ENCODE results near the gene LARGE2.

The LARGE2 gene

DNA sequence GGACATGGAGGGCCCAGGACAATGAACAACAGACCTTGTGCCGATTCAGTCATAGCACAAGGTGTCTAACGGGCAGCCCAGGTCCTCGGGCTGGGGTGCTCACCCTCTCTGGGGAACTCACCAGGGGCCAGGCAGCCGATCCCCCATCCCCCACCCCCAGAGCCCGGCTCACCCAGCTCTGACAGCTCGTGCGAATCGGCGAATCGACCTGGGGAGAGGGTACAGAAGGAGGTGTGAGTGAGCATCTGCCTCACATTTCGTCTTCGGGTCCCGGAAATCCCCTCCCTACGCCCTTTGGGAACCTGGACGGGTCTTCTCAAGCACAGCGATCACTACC, 5.2 kb upstream of the LARGE2 start:
- DNase-seq, result no peak

DNA sequence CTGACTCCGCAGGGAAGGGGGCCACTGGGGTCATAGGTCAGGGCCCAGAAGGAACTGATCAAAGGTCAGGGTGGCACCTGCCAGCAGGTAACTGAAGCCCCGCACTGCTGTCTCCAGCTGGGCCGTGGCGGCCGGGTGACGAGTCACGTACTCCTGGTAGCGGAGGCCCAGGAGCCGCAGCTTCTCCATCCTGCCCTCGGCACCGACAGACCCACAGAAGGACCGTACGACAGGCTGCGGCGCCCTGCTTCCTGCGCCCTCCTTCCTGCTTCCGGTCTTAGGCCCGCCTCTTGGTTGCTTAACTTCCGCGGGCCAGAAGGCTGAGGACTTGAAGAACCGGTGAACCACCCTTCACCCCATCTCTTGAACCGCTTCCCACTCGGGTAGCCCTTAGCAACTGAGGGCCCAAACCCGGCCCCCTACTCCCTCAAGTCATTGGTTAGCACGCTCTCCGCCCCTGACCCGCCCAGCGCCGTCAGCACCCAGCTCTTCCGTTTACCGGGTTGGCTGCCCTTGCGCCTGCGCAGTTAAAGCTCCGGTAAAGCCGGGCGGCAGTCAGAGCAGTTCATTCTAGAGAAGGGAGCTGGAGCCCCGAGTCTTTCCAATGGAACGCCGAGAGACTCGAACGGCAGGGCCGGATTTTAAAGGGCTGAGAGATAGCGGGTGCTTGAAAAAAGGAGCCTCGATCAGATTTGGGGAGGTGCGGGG, 4.7 kb upstream of the LARGE2 start, which contains the start of gene PEX16:
PEX16 (minus strand) TSS at position 255 of the 708 bp plus-strand sequence; CDS start at position 189, 66 bp downstream.
- DNase-seq, result peak; percentile 95

DNA sequence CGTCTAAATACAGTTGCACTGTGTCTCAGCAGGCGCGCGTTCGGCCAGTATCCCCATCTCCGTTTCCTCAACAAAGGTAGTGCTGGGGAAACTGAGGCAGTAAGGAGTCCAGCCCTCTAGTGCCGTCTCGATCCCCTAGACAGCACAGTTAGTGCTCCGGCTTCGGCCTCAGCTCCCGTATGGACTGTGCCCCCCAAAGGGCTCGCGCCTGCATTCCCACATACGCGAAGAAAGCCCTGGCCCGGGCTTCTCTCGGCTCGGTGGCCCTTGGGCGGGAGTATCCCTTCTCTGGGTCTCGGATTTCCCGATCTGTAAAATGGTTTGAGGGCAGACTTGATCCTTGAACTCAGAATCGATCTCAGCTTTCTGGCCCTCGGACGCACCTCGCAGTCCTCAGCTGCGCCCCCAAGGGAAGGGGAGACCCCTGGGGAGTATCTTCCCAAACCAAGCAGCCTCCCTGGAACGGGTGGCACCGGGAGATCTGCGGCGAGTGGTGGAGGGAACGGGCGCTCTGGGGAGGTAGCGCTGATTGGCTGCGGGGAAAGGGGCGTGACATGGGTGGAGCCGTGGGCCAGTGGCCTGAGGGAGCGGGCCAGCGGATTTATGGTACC, 4.0 kb upstream of the LARGE2 start:
- DNase-seq, result peak; percentile 52

DNA sequence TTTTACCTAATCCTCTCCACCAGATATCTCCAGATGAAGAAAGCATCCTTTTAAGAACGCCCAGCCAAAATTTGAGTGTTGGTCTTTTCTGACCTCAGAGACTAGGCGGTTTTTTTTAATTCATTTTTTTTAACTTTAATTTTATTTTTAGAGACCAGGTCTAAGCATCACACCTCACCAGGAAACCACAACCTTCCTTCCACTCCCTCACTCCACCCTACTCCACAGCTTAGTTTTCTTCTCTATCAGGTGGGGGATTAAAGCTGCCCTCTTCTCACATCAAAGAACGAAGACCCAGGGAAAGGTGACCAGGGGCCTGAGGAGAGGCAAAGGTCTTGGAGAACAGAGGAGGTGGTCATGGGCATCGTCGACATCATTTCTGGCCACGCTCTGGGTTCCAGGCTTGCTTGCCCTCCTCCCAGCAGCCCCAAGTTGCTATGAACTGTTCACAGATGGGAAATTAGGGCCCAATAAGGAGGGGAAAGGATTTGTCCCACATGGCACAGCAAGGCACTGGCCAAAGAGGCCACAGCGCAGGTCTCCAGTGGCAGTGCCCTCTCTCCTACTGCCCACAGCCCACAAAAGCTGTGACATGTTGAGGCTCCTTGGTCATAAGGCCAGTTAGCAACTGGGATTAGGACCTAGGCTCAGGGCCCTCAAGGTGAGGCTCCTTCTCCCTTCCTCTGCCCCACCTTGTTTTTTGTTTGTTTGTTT, 3.3 kb upstream of the LARGE2 start:
- DNase-seq, result no peak

DNA sequence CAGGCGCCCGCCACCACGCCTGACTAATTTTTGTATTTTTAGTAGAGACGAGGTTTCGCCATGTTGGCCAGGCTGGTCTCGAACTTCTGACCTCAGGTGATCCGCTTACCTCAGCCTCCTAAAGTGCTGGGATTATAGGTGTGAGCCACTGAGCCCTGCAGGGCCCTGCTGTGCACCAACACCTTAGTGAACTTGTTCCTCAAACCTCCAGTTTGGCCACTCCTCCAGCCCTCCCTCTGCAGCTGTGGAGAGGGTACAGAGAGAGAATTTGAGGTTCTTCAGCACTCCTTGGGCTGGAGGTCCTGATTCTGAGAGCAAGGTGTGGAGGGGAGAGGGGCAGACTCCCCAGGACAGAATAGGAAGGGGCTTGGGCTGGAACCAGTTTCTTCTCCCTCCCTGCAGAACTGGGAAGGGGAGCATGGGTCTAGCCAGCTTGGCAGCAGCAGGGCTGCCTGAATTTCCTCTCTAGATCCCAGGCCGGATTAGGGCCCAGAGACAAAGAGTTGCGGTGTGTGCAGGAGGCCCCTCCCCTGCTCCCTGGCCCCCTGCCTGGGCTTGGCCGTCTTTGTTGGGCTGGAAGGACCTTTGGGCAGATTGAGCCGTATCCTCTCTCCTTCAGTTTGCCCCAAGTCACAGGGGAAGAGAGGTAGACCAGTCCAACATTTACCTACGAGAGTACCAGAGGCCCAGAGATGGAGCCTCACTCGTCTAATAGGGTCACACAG, 2.5 kb upstream of the LARGE2 start:
- DNase-seq, result no peak

DNA sequence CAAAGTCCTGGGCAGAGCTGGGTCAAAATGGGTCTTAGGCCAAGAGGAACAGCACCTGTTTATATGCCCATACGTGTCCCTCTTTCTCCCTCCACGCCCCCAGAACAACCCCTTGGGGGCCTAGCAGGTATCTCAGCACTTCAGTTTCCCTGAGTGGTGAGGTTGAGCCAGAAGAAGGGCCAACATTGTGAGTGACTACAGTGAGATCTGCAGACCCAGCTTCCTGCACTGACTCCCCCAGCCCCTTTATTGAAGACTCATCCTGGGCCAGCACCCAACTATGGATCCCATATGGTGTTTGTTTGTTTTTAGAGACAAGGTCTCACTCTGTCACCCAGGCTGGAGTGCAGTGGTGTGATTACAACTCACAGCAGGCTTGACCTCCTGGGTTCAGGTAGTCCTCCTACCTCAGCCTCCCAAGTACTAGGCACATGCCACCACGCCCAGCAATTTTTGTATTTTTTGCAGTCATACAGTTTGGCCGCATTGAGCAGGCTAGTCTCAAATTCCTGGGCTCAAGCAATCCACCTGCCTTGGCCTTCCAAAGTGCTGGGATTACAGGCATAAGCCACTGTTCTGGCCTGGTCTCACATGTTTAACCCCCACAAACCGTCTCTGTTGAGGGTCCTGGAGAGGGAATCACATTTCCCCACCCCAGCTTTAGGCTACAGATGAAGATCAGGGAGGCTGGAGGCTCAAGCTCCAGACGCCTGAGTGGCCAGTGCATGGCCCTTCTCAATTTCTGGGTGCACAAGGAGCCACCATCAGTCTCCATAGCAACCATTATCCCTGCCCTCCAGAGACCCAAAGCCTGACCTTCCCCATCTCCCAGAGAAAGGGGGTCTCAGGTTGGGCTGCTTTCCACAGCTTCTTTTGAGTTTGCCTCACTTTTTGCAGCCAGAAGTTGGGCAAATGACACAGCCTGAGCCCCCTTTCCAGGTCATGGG, 1.7 kb upstream of the LARGE2 start:
- DNase-seq, result no peak

DNA sequence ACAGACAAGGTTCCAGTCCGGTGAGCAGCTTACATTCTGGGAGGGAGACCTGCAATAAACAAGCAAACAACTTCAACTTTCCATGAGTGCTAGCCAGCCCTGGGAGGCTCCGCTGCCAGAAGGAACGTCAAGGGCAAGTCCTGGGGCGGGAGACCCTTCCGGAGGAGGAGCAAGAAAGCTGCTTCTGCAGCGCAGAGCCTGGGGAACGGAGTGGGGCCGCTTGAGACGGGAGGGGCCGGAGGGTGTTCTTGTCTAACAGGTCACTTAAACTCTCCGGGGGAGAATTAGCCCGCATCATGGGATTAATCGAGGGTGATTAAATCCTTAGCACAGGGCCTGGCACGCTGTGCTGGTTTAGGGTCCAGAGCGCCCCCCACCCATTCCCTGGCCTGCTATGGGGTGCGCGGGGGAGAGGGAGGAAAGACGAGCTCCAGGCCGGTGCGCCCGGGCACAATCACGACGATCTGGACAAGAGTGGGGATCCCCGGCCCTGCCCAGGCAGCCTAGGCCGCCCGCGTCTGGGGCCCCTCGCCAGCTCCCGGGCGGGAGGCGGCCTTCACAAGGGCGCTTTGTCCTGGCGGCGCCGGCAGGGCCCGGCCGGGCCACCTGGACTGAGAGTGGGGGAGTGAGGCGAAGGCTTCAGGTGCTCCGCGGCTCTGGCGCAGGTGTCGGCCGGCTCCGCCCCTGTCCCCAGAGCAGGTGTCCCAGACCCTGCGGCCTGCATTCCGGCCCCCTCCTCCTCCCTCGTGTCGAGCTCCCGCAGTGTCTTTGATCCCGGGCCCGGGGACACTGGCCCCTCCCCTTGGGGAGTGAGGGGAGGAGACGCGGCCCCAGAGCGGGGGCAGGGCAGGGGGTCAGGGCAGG, 663 bp upstream of the LARGE2 start:
- DNase-seq, result peak; percentile 54

DNA sequence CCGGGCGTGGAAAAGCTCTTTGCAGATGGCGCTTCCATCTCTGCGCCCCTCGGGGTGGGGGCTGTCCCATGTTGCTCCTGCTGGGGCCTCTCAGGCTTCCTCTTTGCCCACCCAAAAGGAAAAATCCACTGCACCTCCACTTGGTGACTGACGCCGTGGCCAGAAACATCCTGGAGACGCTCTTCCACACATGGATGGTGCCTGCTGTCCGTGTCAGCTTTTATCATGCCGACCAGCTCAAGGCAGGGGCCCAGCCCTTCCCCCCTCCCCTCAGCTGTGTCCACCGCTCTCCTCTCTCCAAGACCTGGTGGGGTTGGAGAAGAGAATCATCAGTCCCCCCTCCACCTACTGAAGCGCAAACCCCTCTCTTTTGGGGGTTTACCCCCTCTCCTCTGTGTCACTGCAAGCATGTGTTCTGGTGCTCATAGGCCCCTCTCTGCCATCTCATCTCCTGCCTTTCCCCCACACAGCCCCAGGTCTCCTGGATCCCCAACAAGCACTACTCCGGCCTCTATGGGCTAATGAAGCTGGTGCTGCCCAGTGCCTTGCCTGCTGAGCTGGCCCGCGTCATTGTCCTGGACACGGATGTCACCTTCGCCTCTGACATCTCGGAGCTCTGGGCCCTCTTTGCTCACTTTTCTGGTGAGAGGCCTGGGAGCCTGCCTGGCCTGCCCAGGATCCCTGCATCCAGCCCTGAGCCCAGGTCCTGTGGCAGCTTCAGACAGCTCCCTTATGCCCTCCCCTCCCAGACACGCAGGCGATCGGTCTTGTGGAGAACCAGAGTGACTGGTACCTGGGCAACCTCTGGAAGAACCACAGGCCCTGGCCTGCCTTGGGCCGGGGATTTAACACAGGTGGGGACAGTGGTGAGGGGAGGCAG, 1.8 kb downstream of the LARGE2 start:
- DNase-seq, result no peak

DNA sequence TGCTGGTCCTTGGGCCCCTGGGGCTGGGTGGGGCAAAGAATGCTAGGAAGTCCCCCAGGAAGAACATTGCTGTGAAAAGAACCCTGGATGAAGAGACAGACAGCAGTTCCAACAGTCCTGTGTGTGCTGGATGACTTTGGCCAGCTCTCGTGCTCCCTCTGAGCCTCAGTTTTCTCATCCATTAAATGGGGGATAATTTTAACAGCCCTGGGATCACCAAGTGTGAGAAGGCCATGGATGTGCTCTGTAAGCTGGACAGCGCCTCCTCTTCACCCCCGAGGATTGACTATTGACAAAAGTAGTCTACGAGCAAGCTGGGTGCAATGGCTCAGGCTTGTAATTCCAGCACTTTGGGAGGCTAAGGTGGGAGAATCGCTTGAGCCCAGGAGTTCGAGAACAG, 2.5 kb downstream of the LARGE2 start:
- DNase-seq, result no peak

DNA sequence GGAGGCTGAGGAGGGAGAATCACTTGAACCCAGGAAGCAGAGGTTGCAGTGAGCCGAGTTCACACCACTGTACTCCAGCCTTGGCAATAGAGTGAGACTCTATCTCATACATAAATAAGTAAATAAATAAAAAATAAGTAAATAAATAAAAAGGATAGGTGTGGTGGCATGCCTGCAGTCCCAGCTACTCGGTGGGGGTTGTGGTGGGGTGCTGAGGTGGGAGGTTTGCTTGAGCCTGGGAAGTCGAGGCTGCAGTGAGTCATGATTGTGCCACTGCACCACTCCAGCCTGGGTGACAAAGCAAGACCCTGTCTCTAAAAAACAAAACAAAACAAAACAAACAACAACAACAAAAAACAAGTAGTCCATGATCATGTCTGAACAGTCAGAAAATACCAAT, 3.1 kb downstream of the LARGE2 start:
- DNase-seq, result no peak

DNA sequence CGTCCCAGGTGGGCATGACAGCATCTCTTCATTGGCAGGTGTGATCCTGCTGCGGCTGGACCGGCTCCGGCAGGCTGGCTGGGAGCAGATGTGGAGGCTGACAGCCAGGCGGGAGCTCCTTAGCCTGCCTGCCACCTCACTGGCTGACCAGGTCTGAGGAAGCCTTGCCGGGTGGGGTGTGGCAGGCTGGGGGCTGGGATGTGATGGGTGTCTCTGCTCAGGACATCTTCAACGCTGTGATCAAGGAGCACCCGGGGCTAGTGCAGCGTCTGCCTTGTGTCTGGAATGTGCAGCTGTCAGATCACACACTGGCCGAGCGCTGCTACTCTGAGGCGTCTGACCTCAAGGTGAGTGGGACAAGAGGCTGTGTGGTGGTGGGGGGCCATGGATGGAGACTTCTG, 3.5 kb downstream of the LARGE2 start:
- DNase-seq, result no peak

DNA sequence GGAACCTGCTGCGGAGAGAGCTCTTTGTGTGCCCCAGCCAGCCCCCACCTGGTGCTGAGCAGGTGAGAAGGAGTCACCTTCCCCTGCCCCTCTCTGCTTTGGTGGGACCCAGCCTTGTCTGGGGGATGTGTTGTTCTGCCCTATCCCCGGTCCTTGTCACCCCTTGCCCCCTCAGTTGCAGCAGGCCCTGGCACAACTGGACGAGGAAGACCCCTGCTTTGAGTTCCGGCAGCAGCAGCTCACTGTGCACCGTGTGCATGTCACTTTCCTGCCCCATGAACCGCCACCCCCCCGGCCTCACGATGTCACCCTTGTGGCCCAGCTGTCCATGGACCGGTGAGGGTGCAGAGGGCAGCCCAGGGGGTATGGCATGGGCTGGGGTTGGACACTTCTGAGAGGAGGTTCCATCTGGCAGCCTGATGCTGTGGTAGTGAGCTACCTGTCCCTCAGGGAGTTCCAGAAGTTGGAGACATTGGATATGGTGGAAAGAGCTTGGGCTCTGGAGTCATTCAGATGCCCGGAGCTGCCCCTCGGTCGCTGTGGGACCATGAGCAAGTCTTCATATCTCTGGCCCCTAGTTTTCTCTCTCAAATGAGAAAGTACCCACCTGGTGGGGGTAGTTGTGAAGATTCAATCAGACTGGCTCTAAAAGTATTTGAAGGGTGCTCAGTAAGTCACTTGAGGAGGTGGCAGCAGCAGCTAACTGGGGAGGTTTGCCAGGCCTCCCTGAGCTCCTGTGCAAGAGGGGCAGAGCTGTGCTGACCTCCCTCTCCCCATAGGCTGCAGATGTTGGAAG, 4.3 kb downstream of the LARGE2 start:
- DNase-seq, result no peak

DNA sequence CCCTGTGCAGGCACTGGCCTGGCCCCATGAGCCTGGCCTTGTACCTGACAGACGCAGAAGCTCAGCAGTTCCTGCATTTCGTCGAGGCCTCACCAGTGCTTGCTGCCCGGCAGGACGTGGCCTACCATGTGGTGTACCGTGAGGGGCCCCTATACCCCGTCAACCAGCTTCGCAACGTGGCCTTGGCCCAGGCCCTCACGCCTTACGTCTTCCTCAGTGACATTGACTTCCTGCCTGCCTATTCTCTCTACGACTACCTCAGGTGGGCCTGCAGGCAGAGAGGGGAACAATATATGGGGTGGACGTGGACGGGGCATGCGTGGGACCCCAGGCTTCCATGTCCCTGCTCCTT, 4.9 kb downstream of the LARGE2 start:
- no peak for DNase-seq

DNA sequence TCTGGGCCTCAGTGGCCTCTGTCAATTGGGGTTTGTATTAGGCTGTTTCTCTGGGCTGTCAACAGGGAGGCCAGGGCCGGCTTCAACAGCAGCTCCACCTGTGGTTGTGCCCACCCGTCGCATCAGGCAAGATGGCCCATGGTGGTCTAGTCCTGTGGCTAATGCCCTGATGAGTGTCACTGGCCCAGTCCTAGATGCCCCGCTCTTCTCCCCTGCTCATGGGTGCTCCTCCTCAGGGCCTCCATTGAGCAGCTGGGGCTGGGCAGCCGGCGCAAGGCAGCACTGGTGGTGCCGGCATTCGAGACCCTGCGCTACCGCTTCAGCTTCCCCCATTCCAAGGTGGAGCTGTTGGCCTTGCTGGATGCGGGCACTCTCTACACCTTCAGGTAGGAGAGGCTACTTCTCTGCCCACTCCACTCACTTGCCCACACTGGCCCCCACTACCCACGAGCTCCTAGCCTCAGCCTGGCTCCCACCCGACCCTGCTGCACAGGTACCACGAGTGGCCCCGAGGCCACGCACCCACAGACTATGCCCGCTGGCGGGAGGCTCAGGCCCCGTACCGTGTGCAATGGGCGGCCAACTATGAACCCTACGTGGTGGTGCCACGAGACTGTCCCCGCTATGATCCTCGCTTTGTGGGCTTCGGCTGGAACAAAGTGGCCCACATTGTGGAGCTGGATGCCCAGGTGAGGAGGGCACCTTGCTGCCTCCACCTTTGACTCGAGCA, 5.4 kb downstream of the LARGE2 start:
- no peak for DNase-seq

DNA sequence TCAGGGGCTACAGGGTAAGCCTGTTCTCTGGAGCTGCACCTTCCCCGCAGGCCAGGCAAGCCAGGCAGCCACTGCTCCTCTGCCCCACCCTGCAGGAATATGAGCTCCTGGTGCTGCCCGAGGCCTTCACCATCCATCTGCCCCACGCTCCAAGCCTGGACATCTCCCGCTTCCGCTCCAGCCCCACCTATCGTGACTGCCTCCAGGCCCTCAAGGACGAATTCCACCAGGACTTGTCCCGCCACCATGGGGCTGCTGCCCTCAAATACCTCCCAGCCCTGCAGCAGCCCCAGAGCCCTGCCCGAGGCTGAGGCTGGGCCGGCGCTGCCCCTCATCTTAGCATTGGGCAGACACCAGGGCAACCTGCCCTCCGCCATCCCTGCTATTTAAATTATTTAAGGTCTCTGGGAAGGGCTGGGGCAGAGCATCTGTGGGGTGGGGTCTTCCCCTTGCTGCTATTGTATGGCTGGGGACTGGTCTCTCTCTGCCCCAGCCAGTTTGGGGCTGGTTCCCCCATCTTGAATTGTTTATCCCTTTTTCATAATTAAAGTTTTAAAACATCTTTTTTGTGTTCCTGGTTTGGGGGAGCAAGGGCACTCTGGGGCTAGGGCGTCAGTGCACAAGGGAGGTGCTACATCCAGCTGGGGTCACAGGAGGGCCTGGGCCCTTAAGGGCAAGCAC, 6.2 kb downstream of the LARGE2 start:
- DNase-seq, result no peak

DNA sequence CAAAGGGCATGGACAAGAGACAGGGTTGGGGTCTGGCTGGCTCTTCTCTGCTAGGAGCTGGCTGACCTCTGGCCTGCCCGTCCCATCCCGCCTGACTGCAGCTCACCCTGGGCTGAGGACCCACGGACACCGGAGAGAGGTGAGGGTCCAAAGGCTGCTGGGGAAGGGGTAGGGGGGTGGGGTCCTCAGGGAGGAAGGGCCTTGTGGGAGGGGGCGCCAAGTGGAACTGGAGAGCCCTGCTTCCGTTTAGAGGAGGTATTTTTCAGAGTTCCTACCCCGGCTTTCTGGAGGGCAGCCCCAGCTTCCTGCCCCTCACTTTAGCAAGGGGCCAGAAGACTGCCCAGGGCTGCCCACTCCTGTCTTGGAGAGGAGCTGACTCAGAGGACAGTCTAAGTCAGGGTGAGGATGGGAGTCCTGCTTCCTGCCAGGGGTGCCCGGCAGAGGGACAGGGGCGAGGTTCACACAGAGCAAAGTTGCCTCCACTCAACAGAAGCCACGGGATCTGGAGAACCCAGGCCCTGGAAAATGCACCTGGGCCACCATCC, 7.1 kb downstream of the LARGE2 start:
- DNase-seq, result no peak

DNA sequence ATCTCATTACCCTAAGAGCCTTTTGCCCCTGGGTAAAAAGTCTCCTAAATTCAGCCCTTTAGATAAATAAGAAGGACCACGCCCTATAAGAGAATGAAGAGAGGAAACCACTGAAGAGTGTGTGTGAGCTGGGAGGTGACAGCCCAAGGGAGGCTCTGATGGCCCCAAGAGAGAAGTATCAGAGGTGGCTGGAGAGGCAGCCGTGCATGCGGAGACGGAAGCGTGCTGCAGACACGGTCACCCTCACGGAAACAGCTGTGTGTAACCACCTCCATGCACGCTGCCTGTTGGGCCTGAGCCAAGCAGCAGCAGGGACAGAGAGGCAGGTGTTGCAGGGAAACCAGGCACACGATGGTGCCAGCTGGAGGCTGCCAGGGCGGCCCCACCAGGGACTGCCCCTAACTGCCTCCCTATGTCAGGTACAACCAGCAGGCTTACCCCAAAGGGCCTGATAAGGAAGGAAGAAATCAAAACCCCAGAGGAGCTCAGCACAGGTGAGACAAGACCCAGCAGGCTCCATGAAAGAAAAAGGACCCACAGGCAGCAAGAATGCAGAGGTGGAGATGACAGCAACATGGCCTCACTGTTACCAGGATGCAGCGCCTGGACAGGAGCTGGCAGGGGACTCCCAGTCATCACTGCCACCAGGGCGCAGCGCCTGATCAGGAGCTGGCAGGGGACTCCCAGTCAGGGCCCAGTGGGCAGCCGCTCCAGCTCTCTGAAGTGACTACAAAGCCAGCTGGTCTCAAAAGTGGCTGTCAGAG, 7.8 kb downstream of the LARGE2 start:
- peak; percentile 84 for DNase-seq

Measured in NCI-H2081 treated with DMSO at 0.1 percent for 48 hours (cell line).